22Rv1 (cell line): ENCODE data around the gene MAPK6.
A peak's percentile ranks its signal among the peaks of the same experiment; 100 is the strongest.
"Not testable (repeated sequence)": the region's sequence is repeated elsewhere in the genome, so short reads cannot be mapped to it uniquely, and the experiment has no call there.

Experiments
- H3K27ac ChIP-seq: fragments of 450-650 bp; 2 replicates; pipeline ENCODE4 v1.5.1; 2017
- CTCF ChIP-seq: fragments of 450-650 bp; IDR thresholded peaks from 2 replicates; pipeline ENCODE4 v1.5.1; 2017; ENCODE audit warnings: mild to moderate bottlenecking
- ZFX ChIP-seq: fragments of 450-650 bp; IDR thresholded peaks from 2 replicates; pipeline ENCODE4 v1.6.1; 2017; ENCODE audit warnings: antibody characterized with exemption, borderline replicate concordance

MAPK6 gene

DNA sequence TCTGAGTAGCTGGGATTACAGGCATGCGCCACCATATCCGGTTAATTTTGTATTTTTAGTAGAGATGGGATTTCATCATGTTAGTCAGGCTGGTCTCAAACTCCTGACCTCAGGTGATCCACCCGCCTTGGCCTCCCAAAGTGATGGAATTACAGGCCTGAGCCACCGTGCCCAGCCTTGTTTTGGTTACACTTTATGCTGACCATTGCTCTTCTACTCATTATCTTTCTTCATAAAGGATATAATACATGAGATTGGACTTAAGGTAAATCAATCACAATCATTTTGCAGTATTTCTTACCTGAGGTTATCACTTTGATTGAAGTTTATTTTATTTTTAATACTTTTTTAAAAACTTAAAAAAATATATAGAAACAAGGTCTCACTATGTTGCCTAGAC, 45.2 kb upstream of the MAPK6 start:
- TF ChIP-seq CTCF (no peak), ZFX (no peak)
- H3K27ac ChIP-seq, result no peak overlapping the region

DNA sequence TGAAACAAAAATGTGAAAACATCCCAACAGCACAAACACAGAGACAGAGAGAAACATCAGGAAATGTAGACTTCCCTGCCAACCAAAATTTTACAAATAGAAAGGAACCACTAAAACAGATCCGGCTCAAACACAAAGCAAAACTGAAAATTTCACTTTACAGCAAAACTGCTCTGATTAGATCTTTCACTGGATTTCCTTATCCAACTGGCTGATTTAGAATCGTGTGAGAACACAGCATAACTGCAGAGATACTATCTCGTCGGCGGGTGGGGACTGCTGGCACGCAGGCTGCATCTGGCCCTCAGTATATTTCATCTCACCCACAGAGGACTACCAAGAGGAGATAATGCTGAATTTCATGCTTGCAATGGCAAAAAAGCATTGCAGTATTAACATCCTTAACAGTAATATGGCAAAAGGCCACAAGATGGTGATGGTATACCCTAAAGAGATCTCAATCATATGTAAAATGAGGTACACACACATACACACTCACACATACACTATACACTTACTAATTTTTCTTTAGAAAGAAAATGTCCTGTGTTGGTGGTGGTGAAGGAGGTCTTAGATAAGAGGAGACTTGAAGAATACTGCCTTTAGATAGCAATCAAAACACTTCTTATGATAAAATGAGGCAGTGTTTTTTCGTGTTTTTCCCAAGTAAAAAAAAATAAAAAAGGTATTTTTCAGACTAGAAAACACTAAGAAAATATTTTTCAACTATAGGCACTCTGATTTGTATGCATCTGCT, 36.8 kb upstream of the MAPK6 start:
- TF ChIP-seq CTCF (peak; percentile 68), ZFX (no peak)
- H3K27ac ChIP-seq, result no peak overlapping the region

DNA sequence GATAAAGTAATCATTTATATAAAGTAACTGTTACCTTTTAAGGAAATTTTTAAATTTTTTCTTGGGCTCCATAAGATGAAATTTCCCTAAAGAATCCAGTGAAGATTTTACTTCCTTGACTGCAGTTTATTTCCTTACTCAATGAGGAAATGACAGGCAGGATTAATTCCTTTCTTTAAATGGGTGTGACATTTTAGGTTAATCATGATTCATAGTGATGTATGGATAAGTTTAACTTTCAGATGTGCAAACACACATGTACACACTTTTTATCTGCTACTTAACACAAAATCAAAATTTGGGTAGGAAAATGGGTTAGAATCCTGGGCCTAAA, 36.3 kb upstream of the MAPK6 start:
- no peak overlapping the region for H3K27ac ChIP-seq
- TF ChIP-seq CTCF (no peak), ZFX (no peak)

DNA sequence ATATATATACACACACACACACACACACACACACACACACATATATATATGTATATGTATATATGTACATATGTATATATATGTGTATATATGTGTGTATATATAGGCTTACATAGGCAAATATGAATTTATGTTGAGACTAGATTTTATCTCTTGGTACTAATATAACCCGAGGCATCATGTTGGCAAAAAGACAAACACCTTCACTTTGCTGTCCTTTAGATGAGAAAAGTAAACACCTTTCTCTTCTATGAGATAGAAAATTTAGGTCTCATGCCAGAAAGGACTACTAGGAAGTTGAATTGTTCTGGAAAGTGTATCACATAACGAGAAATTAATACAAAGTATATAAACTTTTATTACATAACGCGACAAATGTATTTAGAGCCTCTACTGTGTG, 27.9 kb upstream of the MAPK6 start:
- no peak for TF ChIP-seq ZFX
- TF ChIP-seq CTCF, result no peak
- H3K27ac ChIP-seq, result peak overlapping the region; percentile 61

- H3K27ac ChIP-seq, result no peak overlapping the region
- TF ChIP-seq ZFX (no peak), CTCF (no peak)
These were observed 26.1 kb upstream of the MAPK6 start for GRCh38 chr15:51992953-51993352.

DNA sequence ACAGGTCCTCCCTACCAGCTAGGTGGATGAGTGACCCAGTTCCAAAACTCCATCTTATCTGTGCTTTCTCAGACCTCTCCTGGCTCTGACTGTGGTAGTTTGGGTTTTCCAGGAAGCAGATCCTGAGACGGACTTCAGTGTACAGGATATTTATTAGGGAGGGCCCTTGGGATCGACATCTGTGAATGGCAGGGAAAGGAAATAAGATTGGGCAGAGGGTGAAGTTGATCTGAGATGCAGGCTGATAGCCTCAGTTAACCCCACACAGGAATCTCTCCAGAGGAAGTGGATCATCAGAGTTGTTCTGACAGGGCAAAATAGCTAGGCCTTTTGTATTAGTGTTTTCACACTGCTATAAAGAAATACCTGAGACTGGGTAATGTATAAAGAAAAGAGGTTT, 16.7 kb upstream of the MAPK6 start:
- TF ChIP-seq ZFX (no peak), CTCF (no peak)
- H3K27ac ChIP-seq, result no peak overlapping the region

GRCh38 chr15:52003089-52003488, 15.9 kb upstream of the MAPK6 start:
- H3K27ac ChIP-seq, result not testable (repeated sequence)

- no peak overlapping the region for H3K27ac ChIP-seq
- no peak for TF ChIP-seq CTCF
- no peak for TF ChIP-seq ZFX
These were observed 15.3 kb upstream of the MAPK6 start for GRCh38 chr15:52003710-52004109.
